ENCODE results near the gene BRMS1L.

- TF ChIP-seq CTCF (conservative IDR thresholded peaks at IDR 0.05; ENCODE audit: low read depth, low read length) (no peak), MXI1 (IDR thresholded peaks at IDR 0.05; ENCODE audit: borderline replicate concordance, low read depth, low read length) (no peak), CHD1 (IDR thresholded peaks at IDR 0.05; ENCODE audit: low read depth, low read length) (no peak), ELK1 (IDR thresholded peaks at IDR 0.05; ENCODE audit: borderline replicate concordance, low read depth, low read length) (no peak), POLR2A (IDR thresholded peaks at IDR 0.05; ENCODE audit: low read depth, low read length) (no peak)
Measured at GRCh38 chr14:35875296-35875695, 49.2 kb downstream of the BRMS1L start.

All from IMR-90 (cell line).